Panc1 (cell line): ENCODE results near the gene NR2C1.

Experiments used
- CTCF ChIP-seq: fragments of 450-650 bp; IDR thresholded peaks from 2 replicates; pipeline ENCODE4 v1.5.1; 2017; ENCODE audit warnings: mild to moderate bottlenecking
- REST ChIP-seq, 2 experiments: IDR thresholded peaks; 2 replicates each; pipeline ENCODE4 v1.6.1; 2011 to 2012; ENCODE audit warnings: low read depth in 2 of 2, control low read depth in 1 of 2, low read length in 1 of 2, mild to moderate bottlenecking in 1 of 2, moderate library complexity in 1 of 2; ENCODE audit not compliant: insufficient read depth in 1 of 2
- SIN3A ChIP-seq: IDR thresholded peaks from 2 replicates; pipeline ENCODE4 v1.6.1; 2012; ENCODE audit warnings: low read depth, mild to moderate bottlenecking, low read length, moderate library complexity, borderline replicate concordance; ENCODE audit not compliant: insufficient read depth
- TCF7L2 ChIP-seq: IDR thresholded peaks from 2 replicates; pipeline ENCODE4 v1.6.1; 2011; ENCODE audit warnings: mild to moderate bottlenecking, low read depth, low read length, inconsistent platforms

GRCh38 chr12:95096852-95097251 lies 23.4 kb upstream of the NR2C1 start:
- TF ChIP-seq REST (IDR thresholded peaks at IDR 0.05; ENCODE audit: insufficient read depth in 1 of 2, low read depth in 2 of 2, low read length in 1 of 2): no peak
- no peak for TF ChIP-seq SIN3A
- no peak for TF ChIP-seq CTCF
- no peak for TF ChIP-seq TCF7L2
